ENCODE measurements around the gene CCDC184.

CCDC184 gene

GRCh38 chr12:48179466-48179865, 4.0 kb upstream of the CCDC184 start:
- no peak for DNase-seq (ENCODE audit: low read depth)

- DNase-seq (ENCODE audit: low read depth), result no peak
These were observed 3.0 kb upstream of the CCDC184 start for GRCh38 chr12:48180424-48180823.

GRCh38 chr12:48180857-48181495, 2.5 kb upstream of the CCDC184 start:
- DNase-seq (ENCODE audit: low read depth), result no peak

- DNase-seq (ENCODE audit: low read depth), result no peak
These were observed 813 bp upstream of the CCDC184 start for GRCh38 chr12:48182631-48183030.

GRCh38 chr12:48183876-48184548, 568 bp downstream of the CCDC184 start:
- DNase-seq (ENCODE audit: low read depth), result no peak

GRCh38 chr12:48184549-48184922, 1.1 kb downstream of the CCDC184 start:
- DNase-seq (ENCODE audit: low read depth), result no peak

- no peak for DNase-seq (ENCODE audit: low read depth)
These were observed 1.9 kb downstream of the CCDC184 start for GRCh38 chr12:48185181-48185919.

- DNase-seq (ENCODE audit: low read depth), result no peak
These were observed 4.7 kb downstream of the CCDC184 start for GRCh38 chr12:48187916-48188695.

GRCh38 chr12:48189331-48190125, 6.1 kb downstream of the CCDC184 start:
- DNase-seq (ENCODE audit: low read depth), result peak; percentile 48

GRCh38 chr12:48191096-48191495, 7.7 kb downstream of the CCDC184 start:
- no peak for DNase-seq (ENCODE audit: low read depth)

- DNase-seq (ENCODE audit: low read depth), result no peak
These were observed 9.4 kb downstream of the CCDC184 start for GRCh38 chr12:48192861-48193260.

GRCh38 chr12:48193623-48194022, 10.2 kb downstream of the CCDC184 start:
- no peak for DNase-seq (ENCODE audit: low read depth)

- DNase-seq (ENCODE audit: low read depth), result no peak
These were observed 11.4 kb downstream of the CCDC184 start for GRCh38 chr12:48194799-48195201.

- DNase-seq (ENCODE audit: low read depth), result no peak
These were observed 14.1 kb downstream of the CCDC184 start for GRCh38 chr12:48197549-48197970.

- peak; percentile 79 for DNase-seq (ENCODE audit: low read depth)
These were observed 14.7 kb downstream of the CCDC184 start for GRCh38 chr12:48197971-48198671.

- no peak for DNase-seq (ENCODE audit: low read depth)
These were observed 15.2 kb downstream of the CCDC184 start for GRCh38 chr12:48198672-48198971.

GRCh38 chr12:48198985-48199384, 15.5 kb downstream of the CCDC184 start:
- no peak for DNase-seq (ENCODE audit: low read depth)

GRCh38 chr12:48199774-48200221, 16.4 kb downstream of the CCDC184 start:
- DNase-seq (ENCODE audit: low read depth), result no peak

GRCh38 chr12:48201091-48201490, 17.6 kb downstream of the CCDC184 start:
- no peak for DNase-seq (ENCODE audit: low read depth)

- DNase-seq (ENCODE audit: low read depth), result no peak
These were observed 18.1 kb downstream of the CCDC184 start for GRCh38 chr12:48201516-48201915.

GRCh38 chr12:48202766-48203165, 19.3 kb downstream of the CCDC184 start:
- no peak for DNase-seq (ENCODE audit: low read depth)

Measured in stimulated activated CD8-positive, alpha-beta memory T cell treated with anti-CD3 and anti-CD28 coated beads, Interleukin-7, amount 100 ng/mL, for 24 hours (primary cell).